Measurements from ENCODE around the gene ADSL.

ADSL gene

GRCh38 chr22:40364431-40364830 is 18.1 kb downstream of the ADSL start:
- peaks cover 26% of the 10 kb centered on the region for H3K36me3 ChIP-seq (ENCODE audit: control insufficient read depth, insufficient read depth, low read length)

DNA sequence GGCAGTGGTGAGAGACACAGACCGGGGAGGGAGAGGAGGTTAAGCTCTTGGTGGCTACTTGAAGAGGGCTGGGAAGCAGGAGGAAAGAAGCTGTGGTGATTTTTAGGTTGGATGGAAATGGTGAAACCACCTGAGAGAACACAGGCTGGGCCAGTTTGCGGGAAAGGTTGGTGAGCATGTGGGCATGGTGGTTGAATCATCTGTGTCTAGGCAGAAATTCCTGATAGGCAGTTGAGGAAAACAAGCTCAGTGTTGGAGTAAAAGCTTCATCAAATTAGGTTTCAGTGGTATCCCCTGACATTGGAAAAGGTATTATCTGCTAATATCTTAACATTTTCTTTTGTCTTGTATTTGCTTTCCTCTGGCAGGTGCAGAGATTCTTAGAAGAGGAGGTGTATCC is 19.8 kb downstream of the ADSL start:
- H3K36me3 ChIP-seq (ENCODE audit: control insufficient read depth, insufficient read depth, low read length) = peaks cover 23% of the 10 kb centered on the region
- TF ChIP-seq, protein P1, sequence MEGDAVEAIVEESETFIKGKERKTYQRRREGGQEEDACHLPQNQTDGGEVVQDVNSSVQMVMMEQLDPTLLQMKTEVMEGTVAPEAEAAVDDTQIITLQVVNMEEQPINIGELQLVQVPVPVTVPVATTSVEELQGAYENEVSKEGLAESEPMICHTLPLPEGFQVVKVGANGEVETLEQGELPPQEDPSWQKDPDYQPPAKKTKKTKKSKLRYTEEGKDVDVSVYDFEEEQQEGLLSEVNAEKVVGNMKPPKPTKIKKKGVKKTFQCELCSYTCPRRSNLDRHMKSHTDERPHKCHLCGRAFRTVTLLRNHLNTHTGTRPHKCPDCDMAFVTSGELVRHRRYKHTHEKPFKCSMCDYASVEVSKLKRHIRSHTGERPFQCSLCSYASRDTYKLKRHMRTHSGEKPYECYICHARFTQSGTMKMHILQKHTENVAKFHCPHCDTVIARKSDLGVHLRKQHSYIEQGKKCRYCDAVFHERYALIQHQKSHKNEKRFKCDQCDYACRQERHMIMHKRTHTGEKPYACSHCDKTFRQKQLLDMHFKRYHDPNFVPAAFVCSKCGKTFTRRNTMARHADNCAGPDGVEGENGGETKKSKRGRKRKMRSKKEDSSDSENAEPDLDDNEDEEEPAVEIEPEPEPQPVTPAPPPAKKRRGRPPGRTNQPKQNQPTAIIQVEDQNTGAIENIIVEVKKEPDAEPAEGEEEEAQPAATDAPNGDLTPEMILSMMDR (IDR thresholded peaks at IDR 0.05; ENCODE audit: insufficient read depth, low read length, poor library complexity, severe bottlenecking) = no peak
- H3K4me3 ChIP-seq (replicated peaks; ENCODE audit: low read depth, low read length) = no peak overlapping the region
- no peak for DNase-seq (ENCODE audit: extremely low read depth, insufficient read length)
- H3K27me3 ChIP-seq (replicated peaks; ENCODE audit: control insufficient read depth, insufficient read depth, low read length) = no peaks in the 10 kb centered on the region

More at GRCh38 chr22:40364431-40364830, 18.1 kb downstream of the ADSL start:
- Histone ChIP-seq H3K4me3 (replicated peaks; ENCODE audit: low read depth, low read length) (no peak overlapping the region), H3K27me3 (replicated peaks; ENCODE audit: control insufficient read depth, insufficient read depth, low read length) (no peaks in the 10 kb centered on the region)
- TF ChIP-seq, protein P1 (IDR thresholded peaks at IDR 0.05; ENCODE audit: insufficient read depth, low read length, poor library complexity, severe bottlenecking) = no peak
- DNase-seq (ENCODE audit: extremely low read depth, insufficient read length) = no peak

- H3K36me3 ChIP-seq (ENCODE audit: control insufficient read depth, insufficient read depth, low read length) = peaks cover 18% of the 10 kb centered on the region
- TF ChIP-seq, protein P1 (IDR thresholded peaks at IDR 0.05; ENCODE audit: insufficient read depth, low read length, poor library complexity, severe bottlenecking) = no peak
- no peak for DNase-seq (ENCODE audit: extremely low read depth, insufficient read length)
Observed at GRCh38 chr22:40367342-40367741, 21.0 kb downstream of the ADSL start.

DNA sequence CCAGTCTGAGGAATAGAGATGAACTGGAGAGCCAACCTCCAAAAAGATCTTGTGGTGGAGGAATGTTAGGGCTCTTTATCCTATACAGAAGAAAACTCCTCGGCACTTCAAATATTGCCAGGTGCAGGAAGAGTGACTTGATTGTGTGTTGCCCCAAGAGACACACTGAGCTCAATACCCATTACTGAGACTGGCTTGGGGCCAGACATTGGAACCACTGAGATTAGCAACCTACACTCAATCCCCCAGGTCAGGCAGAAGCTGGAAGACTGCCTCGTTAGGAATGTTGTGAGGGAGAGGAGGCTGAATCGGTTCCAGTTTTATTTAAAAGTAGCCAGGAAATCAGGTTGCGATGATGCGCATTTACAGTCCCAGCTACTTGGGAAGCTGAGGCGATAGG is 21.7 kb downstream of the ADSL start:
- H3K27me3 ChIP-seq (replicated peaks; ENCODE audit: control insufficient read depth, insufficient read depth, low read length) = no peaks in the 10 kb centered on the region
- peaks cover 17% of the 10 kb centered on the region for H3K36me3 ChIP-seq (ENCODE audit: control insufficient read depth, insufficient read depth, low read length)
- no peak overlapping the region for H3K4me3 ChIP-seq (replicated peaks; ENCODE audit: low read depth, low read length)
- DNase-seq (ENCODE audit: extremely low read depth, insufficient read length) = no peak
- TF ChIP-seq, protein P1 (IDR thresholded peaks at IDR 0.05; ENCODE audit: insufficient read depth, low read length, poor library complexity, severe bottlenecking) = no peak

More at GRCh38 chr22:40367342-40367741, 21.0 kb downstream of the ADSL start:
- Histone ChIP-seq H3K4me3 (replicated peaks; ENCODE audit: low read depth, low read length) (no peak overlapping the region), H3K27me3 (replicated peaks; ENCODE audit: control insufficient read depth, insufficient read depth, low read length) (no peaks in the 10 kb centered on the region)

DNA sequence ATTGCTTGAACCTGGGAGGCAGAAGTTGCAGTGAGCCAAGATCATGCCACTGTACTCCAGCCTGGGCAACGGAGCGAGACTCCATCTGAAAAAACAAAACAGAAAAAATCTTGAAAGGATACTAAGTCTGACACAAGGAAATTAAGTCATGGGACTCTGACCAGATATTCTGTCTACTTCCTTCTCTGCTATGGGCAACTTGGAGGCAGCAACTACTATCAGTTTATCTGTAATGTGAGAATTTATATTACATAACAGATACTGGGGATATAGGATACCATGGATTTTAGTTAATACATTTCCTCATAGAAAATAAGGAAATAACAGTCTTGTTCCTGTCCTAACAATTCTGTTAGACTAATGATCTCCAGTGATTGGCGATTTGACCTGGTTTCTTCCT is 22.5 kb downstream of the ADSL start:
- H3K36me3 ChIP-seq (ENCODE audit: control insufficient read depth, insufficient read depth, low read length) = peaks cover 15% of the 10 kb centered on the region
- no peak overlapping the region for H3K4me3 ChIP-seq (replicated peaks; ENCODE audit: low read depth, low read length)
- TF ChIP-seq, protein P1 (IDR thresholded peaks at IDR 0.05; ENCODE audit: insufficient read depth, low read length, poor library complexity, severe bottlenecking) = no peak

DNA sequence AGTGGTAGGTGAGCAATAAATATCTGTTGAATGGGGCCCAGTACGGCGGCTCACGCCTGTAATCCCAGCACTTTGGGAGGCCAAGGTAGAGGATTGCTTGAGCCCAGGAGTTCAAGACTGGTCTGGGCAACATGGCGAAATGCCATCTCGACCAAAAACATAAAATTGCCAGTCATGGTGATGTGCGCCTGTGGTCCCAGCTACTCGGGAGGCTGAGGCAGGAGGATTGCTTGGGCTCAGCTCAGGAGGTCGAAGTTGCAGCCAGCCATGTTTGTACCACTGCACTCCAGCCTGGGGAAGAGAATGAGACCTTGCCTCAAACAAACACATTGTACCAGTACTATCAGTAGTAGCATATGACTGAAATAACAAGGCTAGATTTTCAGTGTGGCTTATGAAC is 28.3 kb downstream of the ADSL start:
- H3K36me3 ChIP-seq (ENCODE audit: control insufficient read depth, insufficient read depth, low read length) = peaks cover 4% of the 10 kb centered on the region
- H3K27me3 ChIP-seq (replicated peaks; ENCODE audit: control insufficient read depth, insufficient read depth, low read length) = no peaks in the 10 kb centered on the region
- TF ChIP-seq, protein P1 (IDR thresholded peaks at IDR 0.05; ENCODE audit: insufficient read depth, low read length, poor library complexity, severe bottlenecking) = no peak
- H3K4me3 ChIP-seq (replicated peaks; ENCODE audit: low read depth, low read length) = no peak overlapping the region
- no peak for DNase-seq (ENCODE audit: extremely low read depth, insufficient read length)

More for the DNA sequence above, 22.5 kb downstream of the ADSL start:
- DNase-seq (ENCODE audit: extremely low read depth, insufficient read length) = no peak
- H3K27me3 ChIP-seq (replicated peaks; ENCODE audit: control insufficient read depth, insufficient read depth, low read length) = no peaks in the 10 kb centered on the region

Measured in GM06990 (cell line).